GM18951 (cell line): ENCODE data around the gene POC5.

Experiments
- POLR2A ChIP-seq: IDR thresholded peaks from 4 replicates; pipeline ENCODE4 v1.6.1; 2011; ENCODE audit warnings: mild to moderate bottlenecking; ENCODE audit not compliant: insufficient read length, insufficient read depth; ENCODE audit errors: extremely low read depth
- in situ Hi-C: fragments of 300-500 bp; cut with MboI; formaldehyde crosslinking; loops from one replicate; pipeline ENCODE4 v1.12.0; 2022; ENCODE audit warnings: low sequenced_read_pairs, mixed read lengths, inconsistent platforms; ENCODE audit not compliant: unreplicated experiment

The POC5 gene

DNA sequence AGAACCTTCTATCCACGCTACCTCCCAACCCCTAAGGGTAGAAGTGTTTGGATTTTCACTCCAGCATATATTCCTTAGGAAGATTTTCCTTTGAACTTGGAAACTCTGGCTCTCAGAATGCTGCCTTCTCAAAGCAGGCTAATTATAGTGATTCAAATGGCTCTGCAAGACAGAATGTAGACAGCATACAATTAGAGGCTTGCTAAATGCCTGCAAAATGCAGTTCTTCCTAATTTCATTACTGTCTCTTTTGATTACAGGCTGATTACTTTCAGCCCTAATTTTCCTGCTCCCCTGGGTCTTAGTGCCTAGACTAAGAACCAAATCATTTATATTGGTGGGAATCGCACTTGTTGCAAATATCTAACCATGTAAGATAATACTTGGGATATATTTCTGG, 55.2 kb downstream of the POC5 start:
- in situ Hi-C loops, result no loop called here
- TF ChIP-seq POLR2A, result no peak

DNA sequence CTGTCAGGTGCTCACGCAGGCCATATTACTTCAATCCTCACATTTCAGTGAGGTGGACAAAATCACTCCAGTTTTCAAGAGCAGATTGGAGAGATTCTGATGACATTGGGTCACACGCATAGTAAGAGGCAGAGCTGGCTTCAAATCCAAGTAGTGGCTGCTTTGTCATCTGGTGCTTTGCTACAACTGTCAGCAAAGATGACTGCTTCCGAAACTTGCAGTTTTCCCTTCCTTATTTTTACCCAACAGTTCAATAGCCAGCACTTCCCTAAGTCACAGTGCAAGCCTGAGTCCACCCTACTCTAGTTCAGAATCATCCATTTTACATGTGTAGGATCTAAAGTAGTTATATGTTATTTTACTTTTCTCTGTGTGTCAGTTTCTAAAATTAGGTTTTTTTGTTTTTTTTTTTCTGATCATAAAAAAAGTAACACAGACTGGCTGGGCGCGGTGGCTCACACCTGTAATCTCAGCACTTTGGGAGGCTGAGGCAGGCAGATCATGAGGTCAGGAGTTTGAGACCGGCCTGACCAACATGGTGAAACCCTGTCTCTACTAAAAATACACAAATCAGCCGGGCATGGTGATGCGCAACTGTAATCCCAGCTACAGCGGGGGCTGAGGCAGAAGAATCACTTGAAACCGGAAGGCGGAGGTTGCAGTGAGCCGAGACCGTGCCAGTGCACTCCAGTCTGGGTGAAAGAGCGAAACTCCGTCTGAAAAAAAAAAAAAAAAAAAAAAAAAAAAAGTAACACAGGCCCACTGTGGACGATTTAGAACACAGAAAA, 56.4 kb downstream of the POC5 start:
- TF ChIP-seq POLR2A, result no peak
- in situ Hi-C loops, result no loop called here

DNA sequence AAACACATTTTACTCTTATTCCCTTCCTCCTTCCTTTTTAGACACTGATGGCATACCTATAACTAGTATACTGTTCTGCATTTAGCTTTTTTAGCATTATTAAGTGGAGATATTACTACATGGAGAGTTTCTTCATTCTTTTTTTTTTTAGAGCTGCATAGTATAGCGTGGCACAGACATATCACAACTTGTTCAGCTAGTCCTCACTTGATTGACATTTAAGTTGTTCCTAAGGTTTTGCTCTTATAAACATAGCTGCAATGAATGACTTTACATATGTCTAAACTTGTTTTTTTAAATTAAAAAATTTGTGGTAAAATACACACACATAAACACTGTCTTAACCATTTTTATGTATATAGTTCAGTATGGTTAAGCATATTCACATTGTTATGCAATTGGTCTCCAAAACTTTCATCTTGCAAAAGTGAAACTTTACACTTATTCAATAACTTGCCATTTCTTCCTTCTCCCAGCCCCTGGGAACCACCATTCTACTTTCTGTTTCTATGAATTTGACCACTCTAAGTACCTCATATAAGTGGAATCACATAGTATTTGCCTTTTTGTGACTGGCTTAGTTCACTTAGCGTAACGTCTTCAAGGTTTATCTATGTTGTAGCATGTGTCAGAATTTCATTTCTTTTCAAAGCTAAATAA, 57.3 kb downstream of the POC5 start:
- in situ Hi-C loops, result no loop called here
- TF ChIP-seq POLR2A, result no peak

DNA sequence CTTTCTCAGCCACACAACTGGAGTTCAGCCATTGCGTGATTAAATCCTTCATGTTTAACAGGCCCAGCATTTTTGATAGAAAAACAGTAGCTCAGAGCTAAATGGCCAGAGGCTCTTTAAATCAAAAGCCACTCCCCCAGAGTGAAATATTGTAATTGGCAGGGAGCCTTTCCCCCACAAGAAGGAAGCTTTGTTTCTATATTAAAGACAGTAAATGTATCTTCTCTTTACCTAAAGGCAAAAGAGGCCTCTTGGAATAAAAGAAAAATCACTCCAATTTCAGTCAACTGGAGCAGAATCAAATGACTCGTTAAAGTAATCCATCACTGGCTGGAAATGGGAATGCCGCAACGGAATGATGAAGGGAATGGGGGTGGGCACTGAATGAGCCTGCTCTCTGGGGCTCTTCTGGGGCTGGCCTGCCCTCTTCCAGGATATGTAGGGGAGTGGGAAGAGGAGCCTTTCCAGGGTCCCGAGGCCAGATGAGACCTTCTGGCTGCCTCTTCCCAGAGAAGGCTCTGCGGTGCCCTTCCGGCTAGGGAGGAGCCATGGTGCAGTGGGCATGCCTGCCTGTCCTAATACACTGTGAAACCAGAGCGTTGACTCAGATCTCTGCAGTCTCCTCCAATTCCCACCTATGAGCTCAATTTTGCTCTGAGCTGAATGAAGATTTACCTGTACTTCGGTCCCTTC, 60.8 kb downstream of the POC5 start:
- TF ChIP-seq POLR2A, result no peak
- in situ Hi-C loops, result no loop called here

DNA sequence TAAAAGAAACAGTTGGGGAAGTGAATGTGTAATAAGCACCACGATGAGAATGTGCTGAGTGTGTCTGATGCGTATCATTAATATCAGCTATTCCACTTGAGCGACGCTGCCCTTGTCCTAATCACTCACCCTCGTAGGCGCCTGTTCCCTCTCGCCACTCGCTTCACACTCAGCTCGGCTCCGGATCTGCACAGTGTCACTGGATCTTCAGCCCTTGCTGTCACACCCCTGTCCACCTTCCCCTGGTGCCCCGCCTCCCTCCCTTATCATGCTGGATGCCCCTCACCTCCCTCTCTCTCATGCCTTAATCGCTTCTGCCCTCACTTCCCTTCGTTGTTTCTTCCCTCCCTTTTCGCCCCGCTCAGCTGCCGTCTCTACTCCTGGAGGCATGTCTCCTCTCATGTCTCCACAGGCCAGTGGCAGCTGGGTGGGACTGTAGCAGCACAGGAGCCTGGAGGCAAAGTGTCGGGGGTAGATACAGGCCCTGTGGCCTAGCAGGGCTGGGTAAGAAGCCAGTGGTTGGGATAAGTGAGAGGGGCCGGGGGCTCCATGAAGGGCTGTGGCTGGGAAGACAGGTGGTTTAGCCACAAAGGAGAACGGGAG, 62.4 kb downstream of the POC5 start:
- no peak for TF ChIP-seq POLR2A
- in situ Hi-C loops, result no loop called here

DNA sequence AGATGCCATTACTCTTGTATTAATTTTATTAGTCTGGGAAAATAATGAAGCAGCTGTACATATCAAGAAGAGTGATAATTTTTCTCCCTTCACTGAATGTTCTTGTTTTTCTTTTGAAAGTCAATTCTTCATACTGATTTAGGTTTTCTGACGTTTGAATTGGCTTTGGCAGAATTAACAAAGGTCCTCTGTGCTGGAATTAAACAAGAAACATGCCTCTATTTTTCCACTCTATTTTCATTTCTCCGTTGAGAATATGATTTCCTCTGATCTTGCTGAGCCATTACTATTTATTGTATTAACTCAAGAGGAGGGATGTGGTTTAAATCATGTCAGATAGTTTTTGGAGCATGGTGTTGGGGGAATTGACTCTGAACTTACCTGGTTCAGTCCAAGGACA, 63.7 kb downstream of the POC5 start:
- in situ Hi-C loops, result no loop called here
- no peak for TF ChIP-seq POLR2A

DNA sequence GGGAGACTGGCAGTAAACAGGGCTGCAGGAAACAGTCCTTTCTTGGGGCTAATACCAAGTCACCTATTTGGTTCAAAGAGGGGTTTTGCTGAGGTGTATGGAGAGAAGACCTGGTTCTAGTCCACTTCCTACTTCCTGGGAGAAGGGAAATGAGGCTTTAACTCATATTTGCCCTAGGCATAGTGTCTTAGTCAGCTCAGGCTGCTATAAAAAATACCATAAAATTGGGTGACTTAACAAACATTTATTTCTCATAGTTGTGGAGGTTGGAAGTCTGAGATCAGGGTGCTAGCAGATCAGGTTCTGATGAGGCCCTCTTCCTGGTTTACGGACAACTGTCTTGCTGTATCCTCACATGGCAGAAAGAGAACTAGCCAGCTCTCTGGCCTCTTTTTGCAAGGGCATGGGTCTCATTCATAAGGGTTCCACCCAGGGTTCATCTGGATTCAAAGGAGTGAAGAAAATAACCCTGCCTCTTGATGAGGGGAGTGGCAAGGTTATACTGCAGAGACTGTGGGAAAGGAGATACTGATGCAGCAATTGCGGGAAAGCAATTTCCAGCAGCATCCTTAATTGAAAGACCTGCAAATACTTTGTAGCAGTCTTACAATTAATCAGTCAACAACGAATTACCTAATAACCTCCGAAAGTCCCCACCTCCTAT, 65.5 kb downstream of the POC5 start:
- no peak for TF ChIP-seq POLR2A

DNA sequence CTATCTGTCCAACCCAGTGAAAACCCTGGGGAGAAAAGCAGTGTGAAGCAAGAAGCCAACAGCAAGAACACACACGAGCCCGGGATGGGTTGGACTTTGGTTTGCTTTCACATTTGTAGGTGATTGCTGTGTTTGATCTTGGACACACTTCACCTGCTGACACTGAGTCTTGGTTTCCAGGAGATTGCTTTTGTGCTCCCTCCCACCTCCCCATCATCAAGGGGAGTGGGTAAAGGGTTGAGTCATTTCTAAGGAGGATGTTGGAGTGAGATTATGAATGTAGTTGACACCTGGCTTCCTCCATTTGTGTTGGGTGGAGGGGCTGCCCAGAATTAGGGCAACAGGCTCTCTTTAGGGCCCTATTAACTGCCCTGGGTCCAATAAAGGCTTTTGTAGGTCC, 68.5 kb downstream of the POC5 start:
- in situ Hi-C loops, result no loop called here
- no peak for TF ChIP-seq POLR2A

More for the DNA sequence above, 65.5 kb downstream of the POC5 start:
- in situ Hi-C loops, result no loop called here

DNA sequence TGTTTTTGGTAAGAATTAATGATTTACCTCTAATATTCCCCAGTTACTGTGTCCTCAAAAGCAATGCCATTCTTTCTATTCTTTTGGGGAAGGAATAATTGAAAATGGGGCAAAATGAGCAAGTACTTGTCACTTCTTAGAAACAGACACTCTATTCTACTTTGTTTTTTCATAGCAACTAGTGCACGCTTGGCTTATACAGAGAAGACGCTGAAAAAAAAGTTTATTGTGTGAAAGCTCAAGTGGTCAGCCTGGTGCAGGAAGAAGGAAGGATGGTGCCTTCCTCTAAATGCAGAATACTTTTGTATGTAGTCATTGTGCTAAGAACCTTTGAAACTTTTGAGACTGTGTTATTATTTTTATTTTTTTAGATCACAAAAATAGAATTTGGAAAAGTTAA, 76.4 kb downstream of the POC5 start:
- in situ Hi-C loops, result no loop called here
- no peak for TF ChIP-seq POLR2A

DNA sequence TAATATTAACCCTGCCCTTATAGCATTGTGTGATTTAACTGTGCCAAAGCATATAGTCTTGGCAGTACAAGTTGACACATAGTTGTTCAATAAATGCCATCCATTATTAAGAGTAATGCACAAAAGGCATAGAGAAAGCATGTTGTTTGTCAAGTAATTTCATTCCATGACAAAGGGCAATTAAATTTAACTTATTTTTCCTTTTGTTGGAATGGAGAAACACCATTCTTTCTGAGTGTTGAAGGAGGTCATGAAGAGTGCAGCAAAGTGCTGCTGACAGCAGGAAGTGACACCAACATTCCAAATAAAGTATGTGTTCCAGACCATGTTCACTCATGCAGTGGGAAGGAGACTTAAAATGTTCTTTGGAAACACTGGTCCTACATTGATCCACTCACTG, 76.8 kb downstream of the POC5 start:
- TF ChIP-seq POLR2A, result no peak
- in situ Hi-C loops, result no loop called here

DNA sequence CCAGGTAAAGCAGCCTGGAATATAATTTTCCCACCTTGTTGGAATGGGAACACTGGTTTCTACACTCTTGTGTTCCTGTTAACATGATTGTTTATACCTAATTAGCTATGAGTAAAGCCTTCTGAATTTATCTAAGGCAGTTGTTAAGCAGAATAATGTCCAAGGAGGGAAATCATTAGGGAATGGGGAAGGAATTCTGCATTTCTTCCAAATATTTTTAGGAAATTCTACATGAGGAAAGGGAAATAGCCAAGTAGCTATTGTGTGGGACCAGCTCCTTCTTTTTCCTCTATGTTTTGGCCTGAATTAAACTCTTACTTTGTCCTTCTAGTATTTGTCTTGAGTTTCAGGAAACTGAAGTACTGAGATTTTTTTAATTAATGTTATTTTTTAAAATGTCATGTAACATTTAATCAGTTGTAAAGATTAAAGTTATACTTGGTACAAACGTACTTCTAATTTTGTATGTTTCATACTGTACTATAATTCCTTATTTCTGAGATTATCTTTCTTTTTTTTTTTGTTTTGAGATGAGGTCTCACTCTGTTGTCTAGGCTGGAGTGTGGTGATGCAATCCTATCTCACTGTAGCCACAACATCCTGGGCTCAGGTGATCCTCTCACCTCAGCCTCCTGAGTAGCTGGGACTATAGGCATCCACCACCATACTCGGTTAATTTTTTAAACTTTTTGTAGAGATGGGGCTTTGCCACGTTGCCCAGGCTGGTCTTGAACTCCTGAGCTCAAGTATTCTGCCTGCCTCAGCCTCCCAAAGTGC, 77.5 kb downstream of the POC5 start:
- in situ Hi-C loops, result no loop called here
- TF ChIP-seq POLR2A, result no peak

DNA sequence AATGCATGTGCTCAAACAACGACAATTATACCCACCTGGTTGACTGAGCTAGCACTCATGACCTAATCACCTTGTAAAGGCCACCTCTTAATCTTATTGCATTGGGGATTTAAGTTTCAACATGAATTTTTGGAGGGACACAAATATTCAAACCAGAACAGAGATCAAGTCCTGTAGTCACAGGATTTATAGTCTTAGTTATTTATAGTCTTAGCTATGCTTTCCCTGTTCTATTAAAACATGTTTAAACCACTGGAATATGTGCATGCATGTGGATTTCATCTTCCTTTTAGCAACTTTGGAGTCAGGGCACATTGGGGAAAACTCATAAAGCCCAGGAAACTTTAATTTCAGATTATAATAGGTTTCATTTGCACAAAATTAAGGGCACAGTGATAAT, 79.3 kb downstream of the POC5 start:
- in situ Hi-C loops, result no loop called here
- TF ChIP-seq POLR2A, result no peak
